GM19468 (cell line): ENCODE results near the gene PAX4.

ENCODE experiments used
- ATAC-seq: cut with Tn5 transposase; IDR thresholded peaks from one replicate; pipeline ENCODE4 v1.9.1; 2021; ENCODE audit warnings: mild to moderate bottlenecking, moderate library complexity, moderate number of reproducible peaks; ENCODE audit not compliant: unreplicated experiment; ENCODE audit errors: extremely low read depth

The PAX4 gene

GRCh38 chr7:127632276-127632910 is 14.5 kb upstream of the PAX4 start:
- no peak for ATAC-seq

GRCh38 chr7:127629268-127629854 is 11.4 kb upstream of the PAX4 start:
- no peak for ATAC-seq

DNA sequence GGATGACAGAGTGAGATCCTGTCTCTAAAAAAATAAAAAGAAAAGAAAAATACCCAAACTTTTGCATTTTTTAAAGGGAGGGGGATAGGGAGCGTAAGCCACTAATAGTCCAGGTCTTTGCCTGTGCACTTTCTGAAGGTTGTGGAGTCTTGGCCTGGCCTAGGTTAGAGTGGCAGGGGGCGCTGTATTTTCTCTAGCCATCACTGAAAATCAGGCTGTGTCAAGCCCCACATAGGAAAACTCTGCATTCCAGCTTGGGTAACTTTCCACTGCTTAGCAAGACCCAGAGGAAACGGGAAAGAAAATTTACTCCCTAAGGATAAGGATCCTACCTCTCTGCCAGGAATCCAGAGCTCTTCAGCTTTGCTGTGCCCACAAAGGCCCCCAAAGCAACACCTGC is 10.5 kb upstream of the PAX4 start:
- ATAC-seq: no peak

DNA sequence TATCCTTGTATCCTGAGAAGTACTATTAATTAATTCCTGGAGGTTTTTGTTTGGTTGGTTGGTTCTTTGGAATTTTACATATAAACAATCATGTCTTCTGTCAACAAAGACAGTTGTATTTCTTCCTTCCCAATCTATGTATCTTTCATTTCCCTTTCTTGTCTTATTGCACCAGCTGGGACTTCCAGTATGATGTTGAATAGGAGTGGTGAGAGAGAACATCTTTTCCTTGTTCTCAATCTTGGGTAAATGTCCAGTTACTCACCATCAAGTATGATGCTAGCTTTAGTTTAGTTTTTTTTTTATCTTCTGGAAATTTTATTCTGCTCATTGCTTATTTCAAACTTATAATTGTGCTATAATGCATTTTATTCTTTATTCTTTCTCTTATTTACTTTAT is 7.4 kb upstream of the PAX4 start:
- ATAC-seq: no peak

DNA sequence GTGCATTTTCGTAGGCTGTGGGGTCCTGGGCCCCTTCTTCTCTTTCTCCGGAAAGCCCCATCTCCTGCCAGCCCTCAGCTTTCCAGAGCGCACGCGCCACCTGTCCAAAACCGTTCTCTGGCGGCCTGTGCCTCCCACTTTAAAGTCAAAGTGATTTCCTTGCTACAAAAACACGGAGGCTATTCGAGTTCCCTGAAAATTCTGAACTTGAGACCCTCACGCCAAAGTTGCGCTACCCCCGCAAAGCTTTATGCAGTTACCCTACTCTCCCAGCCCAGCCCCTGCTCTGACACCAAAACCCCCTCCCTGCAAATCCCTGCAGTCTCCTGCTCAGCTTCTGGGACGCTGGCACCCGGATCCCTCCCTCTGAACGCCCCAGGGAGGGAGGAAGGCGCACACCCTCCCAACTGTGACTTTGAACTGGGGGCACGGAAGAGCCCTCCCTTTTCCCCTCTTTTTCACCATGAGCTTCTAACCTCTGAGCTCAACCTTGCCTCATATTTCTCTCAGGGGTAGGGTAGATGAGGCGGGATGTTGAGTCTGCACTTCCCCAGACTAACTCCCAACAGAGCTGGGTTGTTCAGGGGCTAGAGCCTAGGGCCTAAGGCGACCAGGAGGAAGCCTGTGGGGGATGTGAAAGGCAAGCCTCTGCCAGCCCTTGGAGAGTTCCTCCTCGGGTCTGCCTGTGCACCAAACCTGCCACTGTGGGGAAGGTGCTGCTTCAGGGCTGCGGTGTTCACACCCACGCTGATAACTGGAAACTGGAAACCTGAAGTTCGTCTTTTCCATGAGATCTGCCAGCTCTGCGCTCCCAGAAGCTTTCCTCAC is 2.7 kb upstream of the PAX4 start:
- no peak for ATAC-seq

GRCh38 chr7:127619681-127620405 is 1.9 kb upstream of the PAX4 start:
- ATAC-seq: no peak

GRCh38 chr7:127618775-127619174 is 833 bp upstream of the PAX4 start:
- ATAC-seq: no peak

- no peak for ATAC-seq
Observed at GRCh38 chr7:127616724-127617123, 1.2 kb downstream of the PAX4 start.

- no peak for ATAC-seq
Observed at GRCh38 chr7:127612263-127612662, 5.7 kb downstream of the PAX4 start.

DNA sequence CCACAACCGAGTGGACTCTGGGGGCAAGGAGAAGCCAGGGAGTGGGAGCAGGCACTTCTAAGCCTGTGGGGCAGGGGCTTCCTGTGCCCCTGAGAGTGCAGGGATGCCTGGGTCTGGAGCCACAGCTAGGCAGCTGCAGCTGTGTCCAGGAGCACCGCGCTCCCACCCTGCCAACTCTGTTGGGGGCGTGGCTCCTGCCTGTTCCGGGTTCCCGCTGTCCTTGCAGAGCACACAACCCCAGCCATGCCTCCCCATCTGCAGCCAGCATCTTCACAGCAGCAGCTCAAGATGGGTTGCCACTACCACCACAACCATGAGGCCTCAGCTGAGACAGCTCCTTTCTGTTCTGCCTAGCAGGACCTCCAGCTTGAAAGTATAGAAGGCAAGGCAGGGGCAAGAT is 8.6 kb downstream of the PAX4 start:
- no peak for ATAC-seq

DNA sequence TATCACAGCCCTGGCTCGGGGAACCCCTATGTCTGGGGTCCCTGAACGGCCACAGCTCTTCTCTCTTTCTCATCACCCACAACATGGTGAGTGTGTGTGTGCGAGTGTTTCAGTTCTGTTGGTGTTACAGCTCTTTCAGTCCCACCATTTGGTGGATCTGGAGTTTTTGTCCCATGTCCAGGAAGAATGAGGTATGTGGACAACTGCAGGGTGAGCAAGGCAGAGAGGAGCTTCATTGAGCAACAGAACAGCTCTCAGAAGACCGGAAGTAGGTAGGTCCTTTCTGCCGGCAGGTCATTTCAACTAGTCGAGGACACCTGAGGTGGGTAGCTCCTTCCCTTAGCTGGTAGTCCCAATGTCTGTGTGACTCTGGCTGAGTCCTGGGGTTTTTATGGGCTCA is 9.5 kb downstream of the PAX4 start:
- no peak for ATAC-seq

DNA sequence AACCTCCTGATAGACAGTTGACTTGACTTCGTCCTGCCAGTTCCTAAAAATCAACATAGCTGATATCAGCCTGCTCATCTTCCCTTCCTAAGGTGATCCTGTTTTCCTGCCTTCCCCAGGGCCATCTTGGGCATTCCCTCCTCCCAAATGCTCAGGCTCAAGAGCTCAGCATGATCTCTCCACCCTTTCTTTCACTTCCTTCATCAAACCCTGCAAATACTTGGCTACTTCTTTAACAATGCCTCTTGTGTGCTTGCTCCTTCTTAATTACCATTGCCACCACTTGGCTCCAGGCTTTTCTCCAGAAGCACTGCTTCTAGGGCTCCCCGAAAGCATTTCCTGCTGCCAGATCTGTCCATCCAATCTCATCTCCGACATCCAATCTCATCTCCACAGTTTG is 17.1 kb downstream of the PAX4 start:
- ATAC-seq: no peak

DNA sequence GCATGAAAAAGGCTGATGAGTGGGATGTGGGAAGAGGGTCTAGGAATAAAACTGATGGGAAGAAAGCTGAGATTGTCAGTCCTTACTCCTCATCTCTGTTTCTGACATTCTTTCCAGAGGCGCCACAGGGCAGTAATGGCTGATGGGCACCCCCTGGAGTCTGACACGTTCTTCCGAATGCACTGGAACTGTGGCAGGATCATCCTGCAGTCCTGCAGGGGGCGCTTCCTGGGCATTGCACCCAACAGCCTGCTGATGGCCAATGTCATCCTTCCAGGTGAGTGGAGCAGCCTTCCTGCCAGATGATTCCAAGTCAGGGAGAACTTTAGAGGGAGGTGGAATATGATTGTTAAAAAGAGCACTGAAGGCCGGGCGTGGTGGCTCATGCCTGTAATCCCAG is 19.6 kb downstream of the PAX4 start:
- no peak for ATAC-seq

- no peak for ATAC-seq
Observed at GRCh38 chr7:127595737-127596136, 22.2 kb downstream of the PAX4 start.

DNA sequence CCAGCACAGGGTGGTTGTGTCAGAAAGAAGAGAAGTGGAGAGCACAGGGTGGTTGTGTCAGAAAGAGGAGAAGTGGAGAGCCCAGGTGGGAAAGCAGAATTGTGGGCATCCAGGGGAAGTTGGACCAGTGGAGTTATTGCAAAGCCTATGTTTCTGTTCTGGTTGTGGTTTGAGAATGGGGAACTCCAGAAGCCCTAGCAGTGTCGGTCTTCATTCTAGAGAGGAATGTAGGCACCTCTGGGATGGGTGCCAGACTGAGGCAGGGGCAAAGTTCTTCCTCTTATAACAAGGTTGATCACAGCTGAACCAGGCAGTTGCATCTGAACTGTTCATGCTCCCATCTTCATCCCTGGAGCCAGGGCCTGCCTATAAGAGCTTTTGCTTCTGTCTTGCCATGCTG is 23.5 kb downstream of the PAX4 start:
- ATAC-seq: no peak

DNA sequence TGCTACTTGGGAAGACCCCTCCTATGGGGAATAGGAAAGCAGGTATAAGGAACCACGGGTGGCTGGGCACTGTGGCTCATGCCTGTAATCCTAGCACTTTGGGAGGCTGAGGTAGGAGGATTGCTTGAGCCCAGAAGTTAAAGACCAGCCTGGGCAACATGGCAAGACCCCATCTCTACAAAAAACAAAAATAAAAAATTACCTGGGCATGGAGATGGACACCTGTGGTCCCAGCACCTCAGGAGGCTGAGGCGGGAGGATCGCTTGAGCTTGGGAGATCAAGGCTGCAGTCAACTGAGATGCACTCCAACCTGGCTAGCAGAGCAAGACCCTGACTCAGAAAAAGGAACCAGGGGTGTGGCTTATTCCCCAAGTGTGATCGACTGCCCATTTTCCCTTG is 25.4 kb downstream of the PAX4 start:
- no peak for ATAC-seq

- no peak for ATAC-seq
Observed at GRCh38 chr7:127591591-127591990, 26.4 kb downstream of the PAX4 start.

GRCh38 chr7:127591189-127591588 is 26.8 kb downstream of the PAX4 start:
- no peak for ATAC-seq

GRCh38 chr7:127589896-127590295 is 28.0 kb downstream of the PAX4 start:
- ATAC-seq: no peak

- ATAC-seq: no peak
Observed at GRCh38 chr7:127588697-127589482, 29.1 kb downstream of the PAX4 start.
